GM19372 (cell line): ENCODE measurements around the gene B9D1.

Experiments used
- ATAC-seq: cut with Tn5 transposase; IDR thresholded peaks from one replicate; pipeline ENCODE4 v1.9.1; 2021; ENCODE audit warnings: mild to moderate bottlenecking, low read depth, moderate library complexity; ENCODE audit not compliant: unreplicated experiment

B9D1 gene, protein sequence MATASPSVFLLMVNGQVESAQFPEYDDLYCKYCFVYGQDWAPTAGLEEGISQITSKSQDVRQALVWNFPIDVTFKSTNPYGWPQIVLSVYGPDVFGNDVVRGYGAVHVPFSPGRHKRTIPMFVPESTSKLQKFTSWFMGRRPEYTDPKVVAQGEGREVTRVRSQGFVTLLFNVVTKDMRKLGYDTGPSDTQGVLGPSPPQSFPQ

DNA sequence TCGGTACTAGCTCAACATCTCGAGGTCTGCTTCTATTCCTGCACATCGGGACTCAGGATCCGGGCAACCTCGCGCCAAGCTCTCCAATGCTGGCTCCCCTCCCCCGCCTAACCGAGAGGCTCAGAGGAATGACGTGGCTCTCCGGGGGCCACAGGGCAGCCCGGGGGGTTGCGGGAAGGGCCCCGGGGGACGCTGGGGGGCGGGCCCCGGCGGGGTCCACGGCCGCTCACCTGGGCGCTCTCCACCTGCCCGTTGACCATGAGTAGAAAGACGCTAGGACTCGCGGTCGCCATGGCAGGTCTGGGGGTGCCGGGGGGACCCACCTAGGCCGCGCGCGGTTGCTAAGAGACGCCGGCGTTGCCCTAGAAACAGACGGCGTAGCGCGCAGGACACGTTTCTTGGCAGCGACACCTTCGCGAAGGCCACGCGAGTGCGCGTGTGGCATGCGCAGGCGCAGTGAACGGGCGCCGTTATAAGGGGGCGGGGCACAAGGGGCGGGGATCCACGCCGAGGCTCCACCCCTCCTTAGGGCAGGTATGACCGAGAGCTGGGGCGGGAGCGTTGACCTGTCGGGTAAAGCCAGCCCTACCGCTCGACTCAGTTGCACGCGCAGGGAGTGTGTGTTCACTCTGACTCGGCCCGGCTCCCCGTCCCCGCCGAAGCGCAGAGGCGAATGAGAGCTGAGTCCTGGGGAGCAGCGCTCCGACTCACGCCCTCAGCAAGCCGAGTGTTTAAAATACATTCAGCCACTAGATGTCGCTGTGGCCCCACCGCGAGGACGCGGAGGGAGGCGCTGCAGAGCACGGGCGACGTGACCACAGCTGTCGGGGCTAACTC lies at the start of gene B9D1:
TSS of gene B9D1 (minus strand) at position 447 of the 837 bp plus-strand sequence. CDS start at position 293, 154 bp downstream.
- peak; percentile 91 for ATAC-seq

DNA sequence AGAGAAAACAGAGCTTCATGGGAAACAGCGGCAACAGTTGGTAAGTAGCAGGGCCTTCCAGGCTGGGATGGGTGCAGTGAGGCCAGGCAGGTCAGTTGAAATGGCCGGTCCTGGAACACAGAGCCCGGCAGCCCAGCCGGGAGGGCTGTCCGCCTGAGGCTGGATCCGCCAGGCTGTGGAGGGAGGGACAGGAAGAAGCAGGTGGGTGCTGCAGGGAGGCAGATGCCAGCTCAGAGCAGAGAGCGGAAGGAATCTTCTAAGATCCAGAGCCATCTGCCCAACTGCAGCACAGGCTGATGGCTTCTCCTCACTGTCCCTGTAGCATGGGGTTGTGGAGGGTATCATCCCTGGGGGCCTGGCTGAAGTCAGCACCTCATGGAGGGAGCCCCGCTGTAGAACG lies 49.1 kb upstream of the B9D1 start:
- no peak for ATAC-seq

DNA sequence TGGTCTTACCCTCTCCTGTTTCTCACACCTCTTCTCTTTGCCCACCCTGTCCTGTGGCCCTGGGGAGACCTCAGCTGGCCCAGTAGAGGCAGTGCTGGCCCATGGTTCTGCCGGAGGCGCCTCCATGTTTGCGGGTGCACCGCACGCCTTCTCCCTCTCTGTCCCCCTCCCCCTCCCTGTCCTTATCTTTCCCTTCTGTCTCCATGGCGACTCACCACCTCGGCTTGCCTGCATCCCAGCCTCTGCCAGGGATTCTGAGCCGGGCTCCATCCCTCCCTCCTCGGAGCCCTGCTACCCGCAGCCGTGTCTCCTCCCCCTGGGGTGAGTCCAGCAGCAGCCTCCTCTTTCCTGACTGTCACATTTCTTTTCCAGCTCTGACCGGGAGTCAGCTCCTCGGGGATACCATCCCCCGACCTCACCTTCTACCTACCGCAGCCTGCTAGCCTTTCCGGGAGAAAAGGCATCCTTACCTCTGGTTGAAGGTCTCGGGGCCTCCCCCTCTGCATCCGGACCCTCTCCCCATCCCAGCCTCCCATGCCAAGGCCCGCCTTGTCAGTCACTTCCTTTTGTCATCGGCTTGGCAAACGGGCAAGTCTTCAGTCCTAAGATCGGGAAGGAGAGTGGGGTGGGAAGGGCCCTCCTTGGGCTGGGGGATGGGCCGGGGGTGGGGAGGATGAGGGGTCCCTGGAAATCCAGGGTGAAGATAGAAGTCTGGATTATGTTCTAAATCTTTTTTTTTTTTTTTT lies 48.5 kb upstream of the B9D1 start, which contains the start of gene RNF112:
TSS of gene RNF112 (plus strand) at position 358 of the 746 bp plus-strand sequence. CDS start at position 535, 177 bp downstream.
- ATAC-seq = no peak

GRCh38 chr17:19410091-19410490 lies 47.6 kb upstream of the B9D1 start:
- ATAC-seq = no peak

GRCh38 chr17:19409509-19409908 lies 47.0 kb upstream of the B9D1 start:
- ATAC-seq = no peak

DNA sequence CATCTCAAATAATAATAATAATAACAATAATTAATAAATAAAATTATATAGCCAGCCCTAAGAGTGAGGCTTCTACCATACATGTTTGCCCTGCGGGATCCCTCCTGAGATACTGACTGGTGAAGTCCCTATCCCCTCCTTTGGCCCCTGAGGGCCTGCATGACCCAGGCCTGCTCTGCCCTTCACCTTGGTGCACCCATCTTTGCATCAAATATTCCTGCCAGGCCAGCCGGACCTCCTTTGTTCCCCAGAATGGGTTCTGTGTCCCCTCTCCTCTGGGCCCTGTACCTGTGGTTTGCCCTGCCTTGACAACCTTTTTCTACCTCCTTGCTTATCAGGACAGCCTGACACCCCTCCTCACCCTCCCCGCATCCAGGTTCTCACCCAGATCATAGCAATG lies 46.5 kb upstream of the B9D1 start:
- ATAC-seq = no peak

GRCh38 chr17:19408346-19408710 lies 45.8 kb upstream of the B9D1 start:
- no peak for ATAC-seq

DNA sequence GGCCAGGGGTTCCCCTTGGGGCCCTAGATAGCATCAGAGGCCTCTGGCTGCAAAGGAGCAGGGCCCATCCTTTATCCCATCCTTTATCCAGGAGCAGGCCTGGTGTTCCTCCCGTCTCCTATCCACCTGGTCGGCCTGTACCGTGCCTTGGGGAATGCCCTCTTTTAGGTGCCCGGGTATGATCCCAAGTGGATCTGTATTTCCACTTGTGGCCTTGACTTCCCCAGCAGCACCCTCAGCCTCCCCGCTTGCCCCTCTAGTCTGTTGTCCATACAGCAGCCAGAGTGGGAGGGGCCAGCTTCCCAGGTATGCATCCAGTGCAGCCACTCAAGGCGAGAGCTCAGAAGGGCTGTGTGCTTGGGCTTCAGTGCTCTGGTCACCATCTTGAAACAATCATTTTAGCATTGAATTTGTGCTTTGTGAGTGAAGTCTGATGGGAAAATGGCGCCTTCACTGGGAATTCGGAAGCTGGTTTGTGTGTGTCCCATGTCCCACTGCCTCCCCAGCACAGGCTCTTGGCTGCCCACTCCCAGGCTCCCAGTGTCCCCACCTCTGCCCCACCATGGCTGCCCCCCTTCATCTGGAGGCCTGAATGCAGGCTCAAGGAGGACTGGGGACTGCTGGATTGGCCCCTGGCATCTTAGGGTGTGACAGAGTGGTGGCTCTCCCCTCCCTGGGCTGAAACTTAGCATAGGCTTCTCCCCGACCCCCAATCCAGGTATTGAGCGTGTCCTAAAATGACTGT lies 45.2 kb upstream of the B9D1 start:
- no peak for ATAC-seq

DNA sequence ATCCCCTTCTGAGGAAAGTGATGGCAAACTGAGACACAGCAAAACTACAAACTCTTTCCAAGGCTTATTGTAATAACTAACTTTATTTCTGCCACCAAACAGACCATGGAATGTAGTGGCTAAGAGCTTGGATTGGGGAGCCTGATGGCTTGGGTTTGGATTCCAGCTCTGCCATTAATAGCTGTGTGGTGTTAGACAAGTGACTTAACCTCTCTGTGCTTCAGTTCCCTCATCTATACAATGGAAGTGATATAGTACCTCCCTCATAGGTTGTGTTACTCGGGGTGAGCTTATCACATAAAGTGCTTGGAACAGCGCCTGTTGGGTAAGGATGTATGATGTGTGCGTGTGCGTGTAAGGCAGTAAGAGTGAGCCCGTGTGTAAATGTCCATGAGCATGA lies 42.6 kb upstream of the B9D1 start:
- ATAC-seq = no peak

DNA sequence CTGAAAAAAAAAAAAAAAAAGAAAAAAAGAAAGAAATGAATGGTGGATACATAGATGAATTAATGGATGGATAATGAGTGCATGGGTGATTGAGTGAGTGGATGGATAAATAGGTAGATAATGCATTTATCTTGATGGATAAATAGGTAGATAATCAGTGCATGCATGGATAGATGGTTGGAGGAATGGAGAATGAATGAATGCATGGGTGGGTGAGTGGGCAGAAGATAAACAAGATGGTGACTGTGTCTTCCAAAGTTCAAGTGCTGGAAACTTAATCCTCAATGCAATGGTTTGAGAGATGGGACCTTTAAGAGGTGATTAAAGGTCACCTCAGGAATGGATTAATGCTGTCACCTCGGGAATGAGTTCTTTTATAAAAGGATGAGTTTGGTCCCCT lies 41.7 kb upstream of the B9D1 start:
- ATAC-seq = no peak

GRCh38 chr17:19403021-19403420 lies 40.5 kb upstream of the B9D1 start:
- ATAC-seq = no peak

DNA sequence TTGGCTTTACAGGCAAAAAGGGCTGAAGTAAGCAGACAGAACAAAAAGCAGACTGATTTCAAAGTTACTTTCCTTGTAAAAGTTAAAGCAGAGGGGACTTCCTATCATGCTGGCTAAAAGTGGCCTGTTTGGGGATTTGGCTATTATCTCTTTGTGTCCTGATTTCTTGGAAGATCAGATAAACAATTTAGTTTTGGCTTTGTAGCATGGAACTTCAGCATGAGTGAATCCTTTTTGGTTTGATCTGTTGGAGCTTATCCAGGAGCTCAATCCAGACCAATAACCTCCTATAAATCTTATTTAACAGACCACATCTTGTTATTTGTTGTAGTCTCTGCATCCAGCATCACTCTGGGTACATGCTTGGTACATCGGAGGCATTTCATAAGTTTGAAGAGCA lies 39.6 kb upstream of the B9D1 start:
- ATAC-seq = no peak

- no peak for ATAC-seq
Observed at GRCh38 chr17:19401321-19402010, 38.9 kb upstream of the B9D1 start.

- no peak for ATAC-seq
Observed at GRCh38 chr17:19399750-19400450, 37.4 kb upstream of the B9D1 start.

- no peak for ATAC-seq
Observed at GRCh38 chr17:19398301-19399181, 36.0 kb upstream of the B9D1 start.

- no peak for ATAC-seq
Observed at GRCh38 chr17:19397556-19398041, 35.1 kb upstream of the B9D1 start.

GRCh38 chr17:19392303-19392702 lies 29.8 kb upstream of the B9D1 start:
- no peak for ATAC-seq

- no peak for ATAC-seq
Observed at GRCh38 chr17:19391432-19391831, 28.9 kb upstream of the B9D1 start.
